MCF 10A (cell line): ENCODE measurements around the gene FGA. TPM values are rescaled to one million over a fixed set of nuclear protein-coding genes. Genes with fewer than 3 reads are reported as not detected.

Experiments
- BruUV-seq: library from RNA; stranded (reverse); fragments of 400-500 nt; replicated peaks from 2 replicates; lab custom pipeline; 2021; lab: Mats Ljungman, UMichigan
- CTCF ChIA-PET: fragments of 300-600 bp; sonication (Branson Sonifier 250); formaldehyde crosslinking; extraction: SDS; loops from one replicate; lab custom pipeline; 2021; ENCODE audit warnings: antibody characterized with exemption, inconsistent platforms; lab: Yijun Ruan, JAX
- POLR2A ChIA-PET: fragments of 300-600, 350-650 bp; sonication (Branson Sonifier 250); formaldehyde crosslinking; extraction: SDS; loops from one replicate; lab custom pipeline; 2020; ENCODE audit warnings: antibody characterized with exemption, inconsistent platforms; lab: Yijun Ruan, JAX
- DNase-seq: peaks from one replicate; pipeline ENCODE4 v3.0.0-alpha.2; 2018; ENCODE audit not compliant: unreplicated experiment
- H3K27ac Mint-ChIP-seq: one replicate; pipeline ENCODE4 v1.8.0; 2022; ENCODE audit warnings: mild to moderate bottlenecking, low read depth, mixed read lengths; ENCODE audit not compliant: unreplicated experiment
- H3K27me3 Mint-ChIP-seq: one replicate; pipeline ENCODE4 v1.8.0; 2022; ENCODE audit warnings: mixed read lengths; ENCODE audit not compliant: insufficient read depth, unreplicated experiment
- H3K36me3 Mint-ChIP-seq: one replicate; pipeline ENCODE4 v1.8.0; 2022; ENCODE audit warnings: mild to moderate bottlenecking, moderate library complexity, mixed read lengths; ENCODE audit not compliant: insufficient read depth, unreplicated experiment
- H3K4me1 Mint-ChIP-seq: one replicate; pipeline ENCODE4 v1.8.0; 2022; ENCODE audit warnings: mixed read lengths; ENCODE audit not compliant: insufficient read depth, unreplicated experiment
- H3K4me3 Mint-ChIP-seq: one replicate; pipeline ENCODE4 v1.8.0; 2022; ENCODE audit warnings: mild to moderate bottlenecking, moderate library complexity, mixed read lengths; ENCODE audit not compliant: unreplicated experiment
- H3K9me3 Mint-ChIP-seq: one replicate; pipeline ENCODE4 v1.8.0; 2022; ENCODE audit warnings: mixed read lengths; ENCODE audit not compliant: unreplicated experiment
- CTCF ChIP-seq: fragments of 200-600 bp; IDR thresholded peaks from one replicate; pipeline ENCODE4 v1.8.0; 2022; ENCODE audit warnings: antibody characterized with exemption, mild to moderate bottlenecking; ENCODE audit not compliant: unreplicated experiment
- intact Hi-C: fragments of 100-400 bp; cut with micrococcal nuclease; formaldehyde crosslinking; loops from 2 replicates; pipeline ENCODE4 v1.14.1; 2022
- total RNA-seq: library from RNA; stranded (reverse); gene quantifications from 2 replicates; pipeline ENCODE4 v1.2.3, GENCODE V29; 2022

FGA gene
- total RNA-seq, 1 experiment from 2014 or later: not detected

DNA sequence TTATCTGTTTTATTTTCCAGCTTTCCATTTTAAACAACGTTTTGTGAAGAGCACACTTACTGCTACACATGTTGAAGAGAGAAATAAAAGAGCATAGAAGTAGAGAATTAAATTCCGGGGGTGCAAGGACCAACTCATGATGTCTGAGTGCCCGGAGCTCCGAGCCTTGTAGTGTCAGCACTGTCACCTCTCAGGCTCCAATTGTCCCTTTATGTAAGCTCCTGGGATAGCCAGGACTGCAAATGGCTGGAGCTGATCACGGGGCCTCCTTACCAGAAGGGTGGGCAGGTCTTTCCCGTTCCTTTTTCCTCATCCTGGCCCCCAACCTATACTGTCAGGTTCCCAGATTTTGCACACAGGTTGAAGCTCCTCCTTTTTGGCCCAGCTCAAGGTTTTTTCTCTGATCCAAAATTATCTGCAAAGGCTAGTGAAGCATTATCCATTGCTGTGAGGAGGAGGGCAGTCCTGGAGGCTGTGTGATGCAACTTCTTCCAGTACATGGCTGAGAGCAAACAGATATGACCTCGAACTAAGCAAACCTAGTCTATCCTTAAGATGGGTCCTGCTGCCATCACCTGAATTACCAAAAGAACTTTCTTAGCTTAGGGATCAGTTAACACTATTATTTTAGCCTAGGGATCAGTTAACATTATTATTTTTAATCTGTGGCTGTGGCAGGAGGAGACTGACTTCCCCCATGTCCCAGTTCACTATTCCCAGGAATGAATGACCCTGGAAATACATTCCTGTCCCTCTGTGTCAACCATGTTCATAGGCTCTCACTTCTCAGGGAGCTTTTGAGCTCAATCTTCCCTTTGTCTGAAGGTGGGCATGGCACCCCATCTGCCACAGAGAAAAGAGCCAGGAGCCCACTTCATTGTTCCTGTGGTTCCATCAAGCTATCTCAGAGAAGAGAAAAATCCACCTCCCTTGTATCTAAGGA, 22.2 kb upstream of the FGA start, which contains the start of gene FGG:
FGG (minus strand) TSS at position 185 of the 943 bp plus-strand sequence; CDS start at position 138, 47 bp downstream.
- Mint-ChIP-seq H3K27ac (no peak within 1 kb of the TSS), H3K4me1 (no peaks in the 10 kb centered on the region), H3K36me3 (no peaks in the 10 kb centered on the region), H3K4me3 (no peak within 1 kb of the TSS), H3K27me3 (no peaks in the 10 kb centered on the region), H3K9me3 (no peaks in the 10 kb centered on the region)
- ChIA-PET POLR2A (interaction anchor here (0.8 to 1.0 kb wide), 3 partner anchors 11 to 62 kb away, joined by 3 read pairs; no protein-coding TSS in a partner anchor), CTCF (interaction anchor here (0.5 to 23.4 kb wide), 6 partner anchors 12 to 183 kb away, joined by 3 to 935 read pairs (median 6); partner anchors contain the start of gene PLRG1)
- intact Hi-C loops: no loop called here
- no peak for DNase-seq
- no TSS peak for BruUV-seq
- no peak for TF ChIP-seq CTCF

DNA sequence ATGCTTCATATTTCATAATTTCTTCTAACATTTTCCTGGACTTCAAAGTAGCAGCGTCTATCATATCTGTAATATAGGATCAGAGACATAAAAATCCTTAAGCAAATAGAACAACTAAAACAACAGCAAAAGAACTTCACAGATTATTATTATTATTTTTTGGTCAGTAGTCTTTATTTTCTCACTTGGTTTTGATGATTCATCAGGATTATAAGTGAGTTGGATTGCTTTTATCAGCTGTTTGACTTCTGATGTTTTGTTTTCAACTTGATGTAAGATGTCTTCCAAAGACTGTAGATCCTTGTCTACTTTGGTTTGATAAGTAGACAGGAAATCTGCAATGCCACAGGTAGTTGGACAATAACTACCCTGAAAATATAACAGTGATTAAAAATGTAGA, 21.3 kb upstream of the FGA start:
- no peaks in the 10 kb centered on the region for H3K9me3 Mint-ChIP-seq
- H3K27me3 Mint-ChIP-seq: no peaks in the 10 kb centered on the region
- no peaks in the 10 kb centered on the region for H3K36me3 Mint-ChIP-seq
- no peak overlapping the region for H3K4me3 Mint-ChIP-seq
- H3K4me1 Mint-ChIP-seq: no peaks in the 10 kb centered on the region
- H3K27ac Mint-ChIP-seq: no peak overlapping the region
- no peak for TF ChIP-seq CTCF
- ChIA-PET POLR2A (no interaction called here), CTCF (interaction anchor here (1.0 to 23.4 kb wide), 3 partner anchors 13 to 58 kb away, joined by 3 to 935 read pairs (median 72); partner anchors contain the start of gene PLRG1)
- no TSS peak for BruUV-seq
- intact Hi-C loops: no loop called here
- no peak for DNase-seq

DNA sequence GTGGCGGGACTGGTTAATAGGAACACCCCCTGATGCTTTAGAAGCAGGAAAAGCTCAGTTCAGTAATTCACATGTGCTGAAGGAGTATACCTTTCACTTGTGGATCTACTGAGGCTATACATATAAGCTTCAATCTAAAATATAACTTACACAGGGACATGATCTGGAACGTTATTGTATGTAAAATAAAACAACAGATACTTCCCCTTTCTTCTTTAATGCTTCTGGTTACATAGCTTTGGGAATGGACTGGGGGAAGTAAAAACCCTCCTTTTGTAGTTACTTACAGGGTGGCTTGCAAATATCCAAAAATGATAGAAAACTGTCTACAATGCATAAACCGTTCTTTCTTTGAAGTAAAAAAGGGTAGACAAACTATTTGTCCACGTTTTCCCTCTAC, 20.0 kb upstream of the FGA start:
- intact Hi-C loops: no loop called here
- TF ChIP-seq CTCF: no peak
- BruUV-seq: no TSS peak
- no peak for DNase-seq
- Mint-ChIP-seq H3K4me1 (no peaks in the 10 kb centered on the region), H3K27me3 (no peaks in the 10 kb centered on the region), H3K27ac (no peak overlapping the region), H3K9me3 (no peaks in the 10 kb centered on the region), H3K36me3 (no peaks in the 10 kb centered on the region), H3K4me3 (no peak overlapping the region)
- CTCF ChIA-PET: interaction anchor here (2.4 to 23.4 kb wide), 3 partner anchors 8 to 57 kb away, joined by 19 to 935 read pairs (median 72); partner anchors contain the start of gene PLRG1
- POLR2A ChIA-PET: no interaction called here

DNA sequence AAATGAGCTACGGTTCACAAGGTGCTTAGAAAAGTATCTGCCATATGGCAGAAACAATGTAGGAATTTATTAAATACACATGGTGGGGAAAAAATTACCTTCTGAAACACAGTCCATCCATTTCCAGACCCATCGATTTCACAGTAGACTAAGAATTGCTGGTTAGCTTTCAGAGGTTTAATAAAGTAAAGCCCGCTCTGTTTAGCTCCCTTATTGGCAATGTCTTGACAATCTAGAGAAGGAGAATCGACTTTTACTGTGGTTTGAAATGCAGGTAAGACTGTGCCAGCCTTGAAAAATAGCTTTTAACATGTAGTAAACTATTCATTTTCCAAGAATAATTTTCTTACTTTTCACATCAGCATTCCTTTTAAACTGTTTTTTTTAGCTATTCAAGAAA, 19.0 kb upstream of the FGA start:
- Mint-ChIP-seq H3K27me3 (no peaks in the 10 kb centered on the region), H3K9me3 (no peaks in the 10 kb centered on the region), H3K4me1 (no peaks in the 10 kb centered on the region), H3K4me3 (no peak overlapping the region), H3K27ac (no peak overlapping the region), H3K36me3 (no peaks in the 10 kb centered on the region)
- ChIA-PET POLR2A (interaction anchor here (1.2 kb wide), 1 partner anchor 40 kb away, joined by 4 read pairs; no protein-coding TSS in a partner anchor), CTCF (interaction anchor here (0.7 to 23.4 kb wide), 4 partner anchors 9 to 56 kb away, joined by 3 to 935 read pairs (median 46); partner anchors contain the start of gene PLRG1)
- intact Hi-C loops: no loop called here
- BruUV-seq: no TSS peak
- TF ChIP-seq CTCF: no peak
- DNase-seq: no peak
